Fibroblast of villous mesenchyme (primary cell): ENCODE measurements around the gene PTOV1. TPM values are rescaled to one million over a fixed set of nuclear protein-coding genes. Genes with fewer than 3 reads are reported as not detected.

Experiments used
- DNase-seq: peaks from one replicate; pipeline ENCODE4 v3.0.0-alpha.2; 2010; ENCODE audit warnings: low read depth
- H3K4me3 ChIP-seq: 2 replicates; pipeline ENCODE4 v1.5.1; 2011; ENCODE audit warnings: low read depth, mild to moderate bottlenecking, low read length
- CTCF ChIP-seq: IDR thresholded peaks from 2 replicates; pipeline ENCODE4 v1.5.1; 2012; ENCODE audit warnings: low read depth, mild to moderate bottlenecking, low read length; ENCODE audit not compliant: insufficient read depth
- total RNA-seq: library from RNA; depleted of rRNA; stranded (reverse); fragments of >200 nt; gene quantifications from 2 replicates; pipeline ENCODE4 v1.2.3, GENCODE V29; 2012

Gene PTOV1
- total RNA-seq, 1 donor: 47.9 TPM

GRCh38 chr19:49860336-49861102 lies 9.6 kb downstream of the PTOV1 start:
- no peak for DNase-seq
- no peak overlapping the region for H3K4me3 ChIP-seq
- no peak for TF ChIP-seq CTCF

GRCh38 chr19:49861107-49861506 lies 10.1 kb downstream of the PTOV1 start:
- DNase-seq: no peak
- TF ChIP-seq CTCF: no peak
- H3K4me3 ChIP-seq: no peak overlapping the region

- no peak for DNase-seq
- TF ChIP-seq CTCF: no peak
- H3K4me3 ChIP-seq: no peak overlapping the region
Measured at GRCh38 chr19:49861541-49862378, 10.8 kb downstream of the PTOV1 start.

- no peak overlapping the region for H3K4me3 ChIP-seq
- no peak for DNase-seq
- TF ChIP-seq CTCF: peak; percentile 37
Measured at GRCh38 chr19:49862391-49863253, 11.7 kb downstream of the PTOV1 start.

DNA sequence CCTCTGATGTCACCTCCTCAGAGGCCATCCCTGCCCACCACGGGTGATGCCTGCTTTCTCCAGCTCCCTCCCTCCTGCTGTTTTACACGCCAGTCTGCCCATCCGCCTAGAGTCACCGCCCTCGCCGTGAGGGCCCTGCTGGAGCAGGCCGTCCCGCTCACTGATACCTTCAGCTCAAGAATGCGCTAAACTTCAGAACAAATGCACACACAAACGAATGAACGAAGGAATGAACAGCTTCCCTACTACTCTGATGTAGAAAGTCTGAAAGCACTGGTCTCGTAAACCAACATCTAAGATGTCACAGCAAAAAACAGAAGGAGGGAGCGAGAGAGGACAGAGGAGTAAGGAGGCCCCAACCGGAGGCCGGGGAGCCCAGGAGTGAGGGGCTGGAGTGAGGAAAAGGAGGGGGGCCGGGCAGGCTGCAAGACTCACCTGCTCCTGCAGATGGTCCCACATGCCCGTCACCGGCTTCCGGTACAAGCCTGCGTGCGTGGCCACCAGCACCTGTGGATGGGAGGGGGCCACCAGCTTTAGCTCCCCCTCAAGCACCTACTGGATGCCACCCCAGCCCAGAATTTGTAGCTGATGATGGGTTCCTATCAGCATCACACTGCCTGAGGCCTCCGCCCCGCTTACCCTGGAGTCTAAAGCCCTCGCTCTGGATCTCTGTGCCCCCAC lies 12.4 kb downstream of the PTOV1 start:
- DNase-seq: no peak
- no peak for TF ChIP-seq CTCF
- no peak overlapping the region for H3K4me3 ChIP-seq

DNA sequence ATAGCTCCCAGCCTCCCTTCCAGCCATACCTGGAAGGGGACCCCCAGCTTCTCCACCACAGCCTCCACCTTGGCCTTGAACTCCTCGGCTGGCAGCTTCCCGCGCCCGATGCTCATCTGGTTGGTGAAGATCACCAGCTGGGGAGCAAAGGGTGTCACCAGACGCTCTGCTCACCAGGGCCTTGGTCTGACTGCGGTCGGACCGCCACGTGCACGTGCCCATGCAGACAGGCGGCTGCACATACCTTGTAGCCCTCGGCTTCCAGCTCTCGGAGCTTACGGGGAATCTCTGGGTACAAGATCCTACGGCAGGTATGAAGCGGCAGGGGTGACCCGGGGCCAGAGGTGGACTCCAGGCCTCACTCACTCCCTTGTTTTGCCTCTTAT lies 13.0 kb downstream of the PTOV1 start:
- H3K4me3 ChIP-seq: no peak overlapping the region
- TF ChIP-seq CTCF: no peak
- no peak for DNase-seq
